ENCODE data around the gene CCDC154. TPM values are rescaled to one million over a fixed set of nuclear protein-coding genes. Genes with fewer than 3 reads are reported as not detected.

Gene CCDC154
- polyA plus RNA-seq, 1 donor (not counting 4 experiments of a cell fraction or from before 2014, with no cell fraction given), result 0.46 TPM

GRCh38 chr16:1425616-1426370 is 18.6 kb downstream of the CCDC154 start:
- H3K79me2 ChIP-seq (ENCODE audit: control insufficient read depth, insufficient read depth, low read length), result no peaks in the 10 kb centered on the region
- no peaks in the 10 kb centered on the region for H3K36me3 ChIP-seq (ENCODE audit: control insufficient read depth in 2 of 2, extremely low read depth in 1 of 2, insufficient read depth in 2 of 2, low read length in 2 of 2)
- no peaks in the 10 kb centered on the region for H3K9me1 ChIP-seq (ENCODE audit: control insufficient read depth, extremely low read depth, insufficient read depth, low read length)
- no peak for DNase-seq (ENCODE audit: low read depth, low spot score)
- H2AFZ ChIP-seq (ENCODE audit: control insufficient read depth, low read length), result no peak overlapping the region
- TF ChIP-seq EZH2 (IDR thresholded peaks at IDR 0.05; ENCODE audit: low read length) (no peak), CTCF (optimal IDR thresholded peaks at IDR 0.05 in 1 of 3, IDR thresholded peaks at IDR 0.05 in 1 of 3, conservative IDR thresholded peaks at IDR 0.05 in 1 of 3; ENCODE audit: extremely low read depth in 1 of 3, insufficient read depth in 2 of 3, low read length in 3 of 3) (no peak)
- H3K9me3 ChIP-seq (ENCODE audit: control insufficient read depth, low read depth, low read length), result no peaks in the 10 kb centered on the region
- H3K4me2 ChIP-seq (ENCODE audit: control insufficient read depth, extremely low read depth, insufficient read depth, low read depth, low read length), result no peak overlapping the region
- dilution Hi-C loops (cut with MboI; ENCODE audit: extremely low pct_ligation_motif_present, low sequenced_read_pairs), result no loop called here
- H3K9ac ChIP-seq (ENCODE audit: control insufficient read depth, extremely low read depth, insufficient read depth, low read length), result no peak overlapping the region
- H3K27ac ChIP-seq (ENCODE audit: control insufficient read depth, insufficient read depth, low read length), result no peak overlapping the region
- H3K4me1 ChIP-seq (ENCODE audit: control insufficient read depth, extremely low read depth, insufficient read depth, low read length), result no peaks in the 10 kb centered on the region
- H3K27me3 ChIP-seq (ENCODE audit: control insufficient read depth, extremely low read depth, insufficient read depth, low read length), result no peaks in the 10 kb centered on the region
- no peaks in the 10 kb centered on the region for H4K20me1 ChIP-seq (ENCODE audit: control insufficient read depth, extremely low read depth, insufficient read depth, low read length)
- FAIRE-seq, result no peak
- H3K4me3 ChIP-seq (ENCODE audit: control insufficient read depth in 2 of 3, extremely low read depth in 1 of 3, insufficient read depth in 2 of 3, low read depth in 1 of 3, low read length in 3 of 3), result no peak overlapping the region

- dilution Hi-C loops (cut with MboI; ENCODE audit: extremely low pct_ligation_motif_present, low sequenced_read_pairs), result no loop called here
- Histone ChIP-seq H3K27ac (ENCODE audit: control insufficient read depth, insufficient read depth, low read length) (no peak overlapping the region), H2AFZ (ENCODE audit: control insufficient read depth, low read length) (no peak overlapping the region), H3K4me1 (ENCODE audit: control insufficient read depth, extremely low read depth, insufficient read depth, low read length) (peaks cover 5% of the 10 kb centered on the region), H3K9me3 (ENCODE audit: control insufficient read depth, low read depth, low read length) (no peaks in the 10 kb centered on the region), H3K27me3 (ENCODE audit: control insufficient read depth, extremely low read depth, insufficient read depth, low read length) (no peaks in the 10 kb centered on the region), H3K79me2 (ENCODE audit: control insufficient read depth, insufficient read depth, low read length) (peaks cover 15% of the 10 kb centered on the region), H4K20me1 (ENCODE audit: control insufficient read depth, extremely low read depth, insufficient read depth, low read length) (no peaks in the 10 kb centered on the region), H3K9me1 (ENCODE audit: control insufficient read depth, extremely low read depth, insufficient read depth, low read length) (no peaks in the 10 kb centered on the region), H3K4me3 (ENCODE audit: control insufficient read depth in 2 of 3, extremely low read depth in 1 of 3, insufficient read depth in 2 of 3, low read depth in 1 of 3, low read length in 3 of 3) (no peak overlapping the region), H3K9ac (ENCODE audit: control insufficient read depth, extremely low read depth, insufficient read depth, low read length) (no peak overlapping the region), H3K36me3 (ENCODE audit: control insufficient read depth in 2 of 2, extremely low read depth in 1 of 2, insufficient read depth in 2 of 2, low read length in 2 of 2) (no peaks in the 10 kb centered on the region), H3K4me2 (ENCODE audit: control insufficient read depth, extremely low read depth, insufficient read depth, low read depth, low read length) (no peak overlapping the region)
- TF ChIP-seq CTCF (optimal IDR thresholded peaks at IDR 0.05 in 1 of 3, IDR thresholded peaks at IDR 0.05 in 1 of 3, conservative IDR thresholded peaks at IDR 0.05 in 1 of 3; ENCODE audit: extremely low read depth in 1 of 3, insufficient read depth in 2 of 3, low read length in 3 of 3) (no peak), EZH2 (IDR thresholded peaks at IDR 0.05; ENCODE audit: low read length) (no peak)
- DNase-seq (ENCODE audit: low read depth, low spot score) (no peak), FAIRE-seq (no peak)
Measured at GRCh38 chr16:1424028-1424427, 20.3 kb downstream of the CCDC154 start.
